Amygdala (tissue), 56 donors: ENCODE results near the gene IGFBP2.

ENCODE experiments used
- DNase-seq, 56 donors: peaks; one replicate each; lab custom pipeline; 2025; lab: John Stamatoyannopoulos, UW

Gene IGFBP2

GRCh38 chr2:216661051-216661450 lies 27.8 kb downstream of the IGFBP2 start:
- DNase-seq, result no peak

- peak in 1 of 56 donors; percentile 11 for DNase-seq
Observed at GRCh38 chr2:216661639-216662375, 28.6 kb downstream of the IGFBP2 start.

GRCh38 chr2:216663106-216663505 lies 29.9 kb downstream of the IGFBP2 start:
- DNase-seq, result no peak

- no peak for DNase-seq
Observed at GRCh38 chr2:216663846-216664245, 30.6 kb downstream of the IGFBP2 start.

- no peak for DNase-seq
Observed at GRCh38 chr2:216664593-216665034, 31.4 kb downstream of the IGFBP2 start.

GRCh38 chr2:216665242-216665641 lies 32.0 kb downstream of the IGFBP2 start:
- DNase-seq, result no peak

GRCh38 chr2:216665717-216666116 lies 32.5 kb downstream of the IGFBP2 start:
- DNase-seq, result no peak

GRCh38 chr2:216666461-216667233 lies 33.4 kb downstream of the IGFBP2 start:
- peak in 49 of 56 donors; percentile 3 to 87 (median 45) for DNase-seq

- DNase-seq, result no peak
Observed at GRCh38 chr2:216670266-216671080, 37.3 kb downstream of the IGFBP2 start.

GRCh38 chr2:216671081-216671411 lies 37.8 kb downstream of the IGFBP2 start:
- DNase-seq, result no peak

- DNase-seq, result no peak
Observed at GRCh38 chr2:216671791-216672343, 38.6 kb downstream of the IGFBP2 start.

GRCh38 chr2:216672466-216672865 lies 39.2 kb downstream of the IGFBP2 start:
- DNase-seq, result no peak

- DNase-seq, result no peak
Observed at GRCh38 chr2:216673021-216673420, 39.8 kb downstream of the IGFBP2 start.

- no peak for DNase-seq
Observed at GRCh38 chr2:216673609-216674008, 40.4 kb downstream of the IGFBP2 start.

GRCh38 chr2:216674376-216674775 lies 41.2 kb downstream of the IGFBP2 start:
- no peak for DNase-seq

GRCh38 chr2:216676630-216677029 lies 43.4 kb downstream of the IGFBP2 start:
- DNase-seq, result no peak

- no peak for DNase-seq
Observed at GRCh38 chr2:216677439-216678097, 44.3 kb downstream of the IGFBP2 start.

GRCh38 chr2:216678098-216678465 lies 44.9 kb downstream of the IGFBP2 start:
- no peak for DNase-seq

GRCh38 chr2:216678813-216679657 lies 45.8 kb downstream of the IGFBP2 start:
- DNase-seq, result no peak
